ENCODE data around the gene CRADD. TPM values are rescaled to one million over a fixed set of nuclear protein-coding genes. Genes with fewer than 3 reads are reported as not detected.
A peak's percentile ranks its signal among the peaks of the same experiment; 100 is the strongest.

The CRADD gene
- total RNA-seq, 2 experiments from 2014 or later: 7.0 to 11.3 TPM

- intact Hi-C loops (cut with micrococcal nuclease): no loop called here
- Mint-ChIP-seq H3K4me3 (no peak overlapping the region), H3K9me3 (peaks cover 3% of the 10 kb centered on the region), H3K36me3 (ENCODE audit: low read depth) (peaks cover 14% of the 10 kb centered on the region), H3K4me1 (ENCODE audit: low read depth) (peaks cover 50% of the 10 kb centered on the region), H3K27me3 (no peaks in the 10 kb centered on the region), H3K27ac (no peak overlapping the region)
- DNase-seq (no peak), ATAC-seq (no peak)
- TF ChIP-seq CTCF (IDR thresholded peaks at IDR 0.05): no peak
- ChIA-PET CTCF (interaction anchor here (1.4 kb wide), 1 partner anchor 23 kb away, joined by 4 read pairs; no protein-coding TSS in a partner anchor), POLR2A (no interaction called here)
These were observed 112.6 kb downstream of the CRADD start for GRCh38 chr12:93789767-93790166.

GRCh38 chr12:93790472-93791152 lies 113.4 kb downstream of the CRADD start:
- H3K4me3 Mint-ChIP-seq: no peak overlapping the region
- DNase-seq (peak; percentile 65), ATAC-seq (no peak)
- peaks cover 42% of the 10 kb centered on the region for H3K4me1 Mint-ChIP-seq (ENCODE audit: low read depth)
- H3K36me3 Mint-ChIP-seq (ENCODE audit: low read depth): peaks cover 11% of the 10 kb centered on the region
- CTCF ChIA-PET: interaction anchor here (0.8 kb wide), 2 partner anchors 221 to 310 kb away, joined by 3 to 5 read pairs; no protein-coding TSS in a partner anchor
- peaks cover 3% of the 10 kb centered on the region for H3K9me3 Mint-ChIP-seq
- no peak for TF ChIP-seq CTCF (IDR thresholded peaks at IDR 0.05)
- intact Hi-C loops (cut with micrococcal nuclease): no loop called here
- no peak overlapping the region for H3K27ac Mint-ChIP-seq
- no peaks in the 10 kb centered on the region for H3K27me3 Mint-ChIP-seq
- POLR2A ChIA-PET: no interaction called here

- Mint-ChIP-seq H3K36me3 (ENCODE audit: low read depth) (peaks cover 6% of the 10 kb centered on the region), H3K9me3 (peaks cover 1% of the 10 kb centered on the region), H3K4me3 (no peak overlapping the region), H3K27me3 (no peaks in the 10 kb centered on the region), H3K4me1 (ENCODE audit: low read depth) (peaks cover 35% of the 10 kb centered on the region), H3K27ac (no peak overlapping the region)
- ATAC-seq (no peak), DNase-seq (no peak)
- ChIA-PET CTCF (interaction anchor here (2.3 kb wide), 1 partner anchor 308 kb away, joined by 7 read pairs; no protein-coding TSS in a partner anchor), POLR2A (no interaction called here)
- intact Hi-C loops (cut with micrococcal nuclease): no loop called here
- no peak for TF ChIP-seq CTCF (IDR thresholded peaks at IDR 0.05)
These were observed 115.8 kb downstream of the CRADD start for GRCh38 chr12:93793007-93793406.

- H3K27ac Mint-ChIP-seq: no peak overlapping the region
- peaks cover 35% of the 10 kb centered on the region for H3K4me1 Mint-ChIP-seq (ENCODE audit: low read depth)
- POLR2A ChIA-PET: no interaction called here
- TF ChIP-seq CTCF (IDR thresholded peaks at IDR 0.05): no peak
- ATAC-seq: no peak
- no peaks in the 10 kb centered on the region for H3K27me3 Mint-ChIP-seq
- no peak overlapping the region for H3K4me3 Mint-ChIP-seq
- no peak for DNase-seq
- no peaks in the 10 kb centered on the region for H3K9me3 Mint-ChIP-seq
- CTCF ChIA-PET: interaction anchor here (2.3 kb wide), 1 partner anchor 307 kb away, joined by 7 read pairs; no protein-coding TSS in a partner anchor
- H3K36me3 Mint-ChIP-seq (ENCODE audit: low read depth): no peaks in the 10 kb centered on the region
- intact Hi-C loops (cut with micrococcal nuclease): no loop called here
These were observed 116.8 kb downstream of the CRADD start for GRCh38 chr12:93793983-93794382.

- ATAC-seq (no peak), DNase-seq (no peak)
- intact Hi-C loops (cut with micrococcal nuclease): no loop called here
- ChIA-PET POLR2A (no interaction called here), CTCF (interaction anchor here (1.3 kb wide), 1 partner anchor 9 kb away, joined by 4 read pairs; no protein-coding TSS in a partner anchor)
- no peak for TF ChIP-seq CTCF (IDR thresholded peaks at IDR 0.05)
- Mint-ChIP-seq H3K36me3 (ENCODE audit: low read depth) (peaks cover 3% of the 10 kb centered on the region), H3K4me1 (ENCODE audit: low read depth) (peaks cover 30% of the 10 kb centered on the region), H3K9me3 (no peaks in the 10 kb centered on the region), H3K4me3 (no peak overlapping the region), H3K27me3 (no peaks in the 10 kb centered on the region), H3K27ac (no peak overlapping the region)
These were observed 117.6 kb downstream of the CRADD start for GRCh38 chr12:93794738-93795137.
